ENCODE measurements around the gene EML4.

The EML4 gene

DNA sequence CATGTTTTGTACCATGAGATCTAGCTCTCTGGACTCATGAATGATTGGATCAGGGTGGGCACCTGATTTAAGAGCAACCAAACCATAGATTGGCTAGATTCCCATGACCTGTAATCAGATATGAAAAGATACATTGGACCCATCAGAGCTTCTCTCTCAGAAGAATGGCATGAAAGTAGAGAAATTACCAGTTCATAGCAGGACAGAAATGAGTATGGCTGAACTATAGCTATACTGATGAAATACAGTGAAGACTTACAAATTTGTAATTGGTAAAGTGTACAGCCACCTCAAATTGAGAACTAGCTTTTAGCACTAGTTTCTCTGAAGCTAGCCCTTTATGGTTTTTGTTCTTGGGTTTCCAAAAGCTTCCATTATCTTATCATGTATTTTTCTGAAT is 19.0 kb upstream of the EML4 start:
- no peak overlapping the region for H3K27ac Mint-ChIP-seq
- H3K36me3 Mint-ChIP-seq (ENCODE audit: low read depth), result no peaks in the 10 kb centered on the region
- H3K9me3 Mint-ChIP-seq, result peaks cover 26% of the 10 kb centered on the region
- no peak overlapping the region for H3K4me3 Mint-ChIP-seq
- peaks cover 21% of the 10 kb centered on the region for H3K4me1 Mint-ChIP-seq (ENCODE audit: low read depth)
- H3K27me3 Mint-ChIP-seq, result peaks cover 7% of the 10 kb centered on the region
- intact Hi-C loops (cut with micrococcal nuclease), result no loop called here

DNA sequence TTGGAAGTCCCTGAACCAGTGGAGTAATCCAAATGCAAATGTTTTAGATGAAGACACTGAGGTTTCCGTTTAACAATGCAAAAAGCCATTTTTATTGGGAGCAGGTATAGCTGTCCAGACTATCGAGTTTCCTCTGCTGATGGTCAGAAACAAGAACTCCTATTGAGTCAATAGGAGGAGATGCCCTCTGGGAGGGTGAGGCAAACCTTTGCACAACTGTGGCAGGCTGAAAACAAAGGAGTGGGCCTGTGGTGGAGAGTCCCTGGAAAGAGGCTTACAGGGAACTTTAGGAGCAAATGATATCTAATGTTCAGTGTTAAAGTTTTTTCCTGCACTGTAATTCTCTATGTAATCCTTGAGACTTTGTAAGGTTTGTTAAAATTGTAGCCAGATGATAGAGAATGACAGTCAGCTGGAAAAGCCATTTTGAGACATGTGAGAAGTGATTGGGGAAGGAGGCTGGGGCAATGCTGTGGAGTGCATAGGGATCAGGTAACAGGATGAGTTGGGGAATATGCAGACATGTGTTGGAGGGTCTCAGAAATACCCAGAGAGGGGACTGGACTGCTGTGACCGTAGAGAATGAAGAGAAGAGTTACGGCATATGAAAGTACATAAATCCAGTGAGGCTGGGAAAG is 15.1 kb upstream of the EML4 start:
- no peaks in the 10 kb centered on the region for H3K36me3 Mint-ChIP-seq (ENCODE audit: low read depth)
- H3K4me1 Mint-ChIP-seq (ENCODE audit: low read depth), result peaks cover 5% of the 10 kb centered on the region
- H3K9me3 Mint-ChIP-seq, result peaks cover 18% of the 10 kb centered on the region
- H3K27me3 Mint-ChIP-seq, result peaks cover 8% of the 10 kb centered on the region
- intact Hi-C loops (cut with micrococcal nuclease), result no loop called here
- H3K4me3 Mint-ChIP-seq, result no peak overlapping the region
- no peak overlapping the region for H3K27ac Mint-ChIP-seq

DNA sequence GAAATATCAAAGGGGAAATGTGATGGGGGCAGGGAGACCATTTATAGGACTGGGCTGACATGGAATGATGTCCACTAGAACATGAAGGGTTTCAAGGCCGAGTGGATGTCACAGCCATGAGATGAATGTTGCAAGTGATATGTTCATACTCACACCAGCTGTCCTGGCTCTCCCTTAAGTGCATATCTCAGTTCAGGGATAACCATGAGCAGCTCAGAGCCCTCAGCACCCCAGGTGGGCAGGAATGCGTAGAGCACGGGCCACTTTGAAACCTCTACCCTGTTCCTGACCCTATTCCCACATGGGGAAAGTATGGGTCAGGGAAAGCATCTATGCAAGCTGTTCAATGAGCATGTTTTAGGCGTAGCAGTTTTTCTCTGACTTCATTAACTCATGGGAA is 12.4 kb upstream of the EML4 start:
- Mint-ChIP-seq H3K9me3 (peaks cover 12% of the 10 kb centered on the region), H3K27ac (no peak overlapping the region), H3K27me3 (peaks cover 11% of the 10 kb centered on the region), H3K4me1 (ENCODE audit: low read depth) (no peaks in the 10 kb centered on the region), H3K36me3 (ENCODE audit: low read depth) (no peaks in the 10 kb centered on the region), H3K4me3 (no peak overlapping the region)
- intact Hi-C loops (cut with micrococcal nuclease), result no loop called here

DNA sequence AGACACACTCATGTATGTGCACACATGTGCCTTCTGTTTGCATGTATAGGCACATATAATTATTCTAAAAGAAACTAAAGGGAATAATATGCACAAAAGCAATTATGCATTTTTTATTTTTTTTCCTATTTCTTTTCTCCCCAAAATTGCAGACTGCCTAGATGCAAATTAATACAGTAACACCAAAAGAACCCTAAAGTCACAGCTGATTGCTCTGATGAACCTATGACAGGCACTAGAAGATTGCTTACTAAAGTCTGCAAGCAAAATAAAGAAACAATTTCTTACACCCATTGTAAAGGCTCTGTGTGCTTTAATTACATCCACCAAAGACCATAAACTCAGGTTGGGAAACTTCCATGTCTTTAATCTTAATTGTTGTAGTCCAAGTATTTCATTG is 7.7 kb upstream of the EML4 start:
- intact Hi-C loops (cut with micrococcal nuclease), result no loop called here
- Mint-ChIP-seq H3K27me3 (peaks cover 25% of the 10 kb centered on the region), H3K27ac (no peak overlapping the region), H3K36me3 (ENCODE audit: low read depth) (no peaks in the 10 kb centered on the region), H3K9me3 (no peaks in the 10 kb centered on the region), H3K4me3 (no peak overlapping the region), H3K4me1 (ENCODE audit: low read depth) (no peaks in the 10 kb centered on the region)

DNA sequence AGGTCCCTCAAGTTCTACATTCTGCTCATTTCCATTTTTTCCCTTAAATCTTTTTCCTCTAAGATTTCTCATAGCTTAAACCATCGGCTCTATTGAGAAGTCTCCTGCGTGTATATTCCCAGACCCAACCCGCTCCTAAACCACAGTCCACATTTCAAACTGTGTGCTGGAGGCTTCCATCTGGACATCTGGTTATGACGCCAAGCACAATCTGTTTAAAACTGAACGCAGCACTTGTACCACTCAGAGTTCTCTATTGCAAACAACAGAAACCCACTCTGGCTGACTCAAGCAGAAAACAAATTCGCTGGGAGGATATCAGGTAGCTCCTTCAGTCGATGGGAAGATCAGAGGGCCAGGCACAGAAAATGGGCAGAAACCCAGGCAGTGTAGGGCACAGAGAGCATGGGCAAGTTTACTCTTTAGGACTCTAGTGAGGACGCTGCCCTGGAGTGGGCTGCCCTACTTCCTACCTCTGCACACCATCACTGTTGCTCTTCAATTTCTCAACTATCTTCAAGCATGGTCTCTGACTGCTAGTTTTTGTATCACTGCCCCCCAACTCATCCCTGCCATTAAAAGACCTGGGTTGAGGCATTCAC is 5.6 kb upstream of the EML4 start:
- no peak overlapping the region for H3K27ac Mint-ChIP-seq

DNA sequence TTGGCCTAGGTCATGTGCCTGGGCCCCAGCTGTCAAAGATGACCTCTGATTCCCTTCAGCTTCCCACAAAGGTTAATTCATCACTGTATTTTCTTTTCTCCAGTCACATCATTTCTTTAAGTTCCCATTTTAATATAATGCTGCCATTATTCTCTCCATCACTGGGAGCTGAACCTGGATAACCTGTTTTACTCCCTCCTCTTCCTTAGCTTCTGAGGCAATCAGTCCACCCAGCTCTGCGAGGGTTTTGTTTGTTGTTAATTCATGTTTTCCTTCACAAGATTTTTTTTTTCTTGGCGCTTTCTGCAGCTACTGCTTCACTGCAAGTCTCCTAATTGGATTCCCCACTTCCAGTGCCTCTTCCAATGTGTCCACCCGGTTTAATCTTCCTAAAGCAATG is 5.1 kb upstream of the EML4 start:
- no peaks in the 10 kb centered on the region for H3K36me3 Mint-ChIP-seq (ENCODE audit: low read depth)

More for the DNA sequence above, 5.6 kb upstream of the EML4 start:
- Mint-ChIP-seq H3K27me3 (peaks cover 25% of the 10 kb centered on the region), H3K36me3 (ENCODE audit: low read depth) (no peaks in the 10 kb centered on the region), H3K9me3 (no peaks in the 10 kb centered on the region), H3K4me3 (no peak overlapping the region), H3K4me1 (ENCODE audit: low read depth) (no peaks in the 10 kb centered on the region)
- intact Hi-C loops (cut with micrococcal nuclease), result no loop called here

DNA sequence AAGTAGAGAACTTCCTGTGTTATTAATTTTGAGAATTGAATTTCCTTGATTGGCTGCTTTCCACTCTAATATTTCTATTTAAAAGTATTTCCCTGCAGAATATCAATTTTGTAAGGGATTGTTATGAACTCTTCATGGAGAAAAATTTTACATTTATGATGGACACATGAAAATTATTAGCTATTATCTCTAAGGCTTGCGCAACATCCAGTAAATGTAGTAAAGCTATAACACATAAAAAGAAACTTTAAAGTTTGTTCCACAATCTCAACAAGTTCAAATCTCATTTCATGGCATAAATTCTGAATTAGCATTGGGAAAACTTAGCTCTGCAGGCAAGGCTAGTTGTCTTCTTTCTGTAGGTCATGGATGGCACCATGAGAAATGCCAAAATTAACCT is 4.2 kb upstream of the EML4 start:
- H3K27ac Mint-ChIP-seq, result no peak overlapping the region
- intact Hi-C loops (cut with micrococcal nuclease), result loop anchor here (1.0 kb wide), 1 partner anchor 16 kb away; no protein-coding TSS in a partner anchor

More for the DNA sequence above, 5.1 kb upstream of the EML4 start:
- H3K9me3 Mint-ChIP-seq, result no peaks in the 10 kb centered on the region
- no peak overlapping the region for H3K4me3 Mint-ChIP-seq
- H3K4me1 Mint-ChIP-seq (ENCODE audit: low read depth), result peaks cover 4% of the 10 kb centered on the region
- H3K27me3 Mint-ChIP-seq, result peaks cover 25% of the 10 kb centered on the region
- intact Hi-C loops (cut with micrococcal nuclease), result no loop called here
- no peak overlapping the region for H3K27ac Mint-ChIP-seq

DNA sequence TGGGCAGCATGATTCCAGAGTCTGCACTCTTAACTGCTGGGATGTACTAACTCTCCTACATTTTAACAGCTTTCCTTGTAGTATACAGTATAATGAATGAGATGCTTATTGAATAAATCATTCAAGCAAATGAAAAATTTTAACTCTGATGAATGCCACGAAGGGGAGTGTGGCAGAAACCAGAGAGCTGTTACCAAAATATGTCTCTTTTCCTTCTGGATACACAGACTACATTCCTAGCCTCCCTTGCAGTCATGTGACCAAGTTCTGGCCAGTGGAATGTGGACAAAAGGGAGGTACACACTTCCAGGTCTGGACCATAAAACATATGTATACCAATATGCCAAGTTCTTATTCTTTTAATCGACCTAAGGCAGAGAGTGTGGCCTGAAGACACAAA is 1.7 kb upstream of the EML4 start:
- H3K27ac Mint-ChIP-seq, result no peak overlapping the region
- no peak overlapping the region for H3K4me3 Mint-ChIP-seq
- H3K27me3 Mint-ChIP-seq, result peaks cover 21% of the 10 kb centered on the region
- H3K4me1 Mint-ChIP-seq (ENCODE audit: low read depth), result peaks cover 4% of the 10 kb centered on the region
- H3K9me3 Mint-ChIP-seq, result no peaks in the 10 kb centered on the region
- intact Hi-C loops (cut with micrococcal nuclease), result no loop called here
- no peaks in the 10 kb centered on the region for H3K36me3 Mint-ChIP-seq (ENCODE audit: low read depth)

More for the DNA sequence above, 4.2 kb upstream of the EML4 start:
- H3K27me3 Mint-ChIP-seq, result peaks cover 25% of the 10 kb centered on the region
- H3K36me3 Mint-ChIP-seq (ENCODE audit: low read depth), result no peaks in the 10 kb centered on the region
- no peaks in the 10 kb centered on the region for H3K9me3 Mint-ChIP-seq
- H3K4me3 Mint-ChIP-seq, result no peak overlapping the region
- peaks cover 4% of the 10 kb centered on the region for H3K4me1 Mint-ChIP-seq (ENCODE audit: low read depth)

DNA sequence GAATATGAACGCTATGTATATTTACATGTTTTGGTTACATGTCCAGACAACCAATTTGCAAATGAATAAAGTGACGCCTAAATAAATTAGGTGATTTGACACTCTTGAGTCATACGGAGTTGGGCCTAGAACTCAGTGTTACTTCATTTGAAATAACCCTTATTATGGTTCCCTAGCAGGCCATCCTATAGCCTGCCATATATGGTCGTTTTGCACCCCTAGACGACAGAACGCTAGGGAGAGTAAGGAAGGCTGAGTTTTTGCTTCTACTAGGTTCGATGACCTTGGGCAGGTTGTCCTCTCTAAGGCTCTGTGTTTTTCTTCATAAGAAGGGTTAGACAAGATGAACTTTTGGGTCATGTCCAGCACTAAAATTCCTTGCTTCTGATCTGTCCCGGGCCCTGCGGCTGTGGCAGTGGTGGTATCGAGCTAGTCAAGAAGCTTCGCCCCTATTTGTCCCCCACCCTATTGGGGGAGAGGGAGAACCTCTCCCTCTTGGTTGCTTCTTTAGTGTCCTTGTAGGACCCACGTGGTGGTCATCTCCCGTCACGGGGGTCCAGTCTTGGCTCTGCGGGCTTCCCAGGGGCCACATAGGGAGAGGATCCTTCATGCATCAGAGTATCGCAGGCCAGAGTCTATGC is 574 bp upstream of the EML4 start:
- Mint-ChIP-seq H3K36me3 (ENCODE audit: low read depth) (no peaks in the 10 kb centered on the region), H3K27me3 (peaks cover 14% of the 10 kb centered on the region), H3K4me1 (ENCODE audit: low read depth) (peaks cover 9% of the 10 kb centered on the region), H3K4me3 (no peak overlapping the region), H3K9me3 (no peaks in the 10 kb centered on the region), H3K27ac (no peak overlapping the region)
- intact Hi-C loops (cut with micrococcal nuclease), result loop anchor here (2.0 kb wide), 1 partner anchor 28 kb away; no protein-coding TSS in a partner anchor

DNA sequence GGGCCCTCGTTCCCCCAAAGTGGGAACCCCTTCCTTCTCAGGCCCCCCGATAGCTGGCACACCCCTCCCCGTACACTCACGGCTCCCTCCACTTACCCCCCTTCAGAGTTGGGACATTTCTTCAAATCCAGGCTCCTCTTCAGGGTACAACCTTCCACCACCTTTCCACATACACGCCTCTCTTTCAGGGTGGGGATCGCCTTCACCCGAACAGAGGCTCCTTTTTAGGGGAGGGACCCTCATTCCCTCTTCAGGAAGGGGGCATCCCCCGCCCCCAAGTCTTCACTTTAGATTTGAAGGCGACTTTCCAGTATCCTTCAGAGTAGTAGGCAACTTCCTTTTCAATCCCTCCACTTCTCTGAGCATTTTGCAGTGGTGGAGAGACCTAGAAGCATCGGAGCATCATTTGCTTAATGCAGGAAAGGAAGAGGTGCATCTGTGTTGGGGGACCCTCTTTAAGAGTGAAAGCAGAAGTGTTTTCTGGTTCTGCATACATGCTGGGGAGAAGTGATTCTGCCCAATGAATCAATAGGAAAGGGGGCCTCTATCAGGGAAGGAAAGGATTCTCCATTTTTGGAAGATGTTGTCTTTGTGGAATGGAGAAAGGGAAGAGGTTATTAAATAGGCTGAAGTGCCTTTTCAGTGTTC is 845 bp downstream of the EML4 start:
- Mint-ChIP-seq H3K4me1 (ENCODE audit: low read depth) (peaks cover 10% of the 10 kb centered on the region), H3K4me3 (no peak overlapping the region), H3K36me3 (ENCODE audit: low read depth) (no peaks in the 10 kb centered on the region), H3K27me3 (peaks cover 8% of the 10 kb centered on the region), H3K9me3 (no peaks in the 10 kb centered on the region), H3K27ac (no peak overlapping the region)
- intact Hi-C loops (cut with micrococcal nuclease), result loop anchor here (2.0 kb wide), 1 partner anchor 27 kb away; no protein-coding TSS in a partner anchor

DNA sequence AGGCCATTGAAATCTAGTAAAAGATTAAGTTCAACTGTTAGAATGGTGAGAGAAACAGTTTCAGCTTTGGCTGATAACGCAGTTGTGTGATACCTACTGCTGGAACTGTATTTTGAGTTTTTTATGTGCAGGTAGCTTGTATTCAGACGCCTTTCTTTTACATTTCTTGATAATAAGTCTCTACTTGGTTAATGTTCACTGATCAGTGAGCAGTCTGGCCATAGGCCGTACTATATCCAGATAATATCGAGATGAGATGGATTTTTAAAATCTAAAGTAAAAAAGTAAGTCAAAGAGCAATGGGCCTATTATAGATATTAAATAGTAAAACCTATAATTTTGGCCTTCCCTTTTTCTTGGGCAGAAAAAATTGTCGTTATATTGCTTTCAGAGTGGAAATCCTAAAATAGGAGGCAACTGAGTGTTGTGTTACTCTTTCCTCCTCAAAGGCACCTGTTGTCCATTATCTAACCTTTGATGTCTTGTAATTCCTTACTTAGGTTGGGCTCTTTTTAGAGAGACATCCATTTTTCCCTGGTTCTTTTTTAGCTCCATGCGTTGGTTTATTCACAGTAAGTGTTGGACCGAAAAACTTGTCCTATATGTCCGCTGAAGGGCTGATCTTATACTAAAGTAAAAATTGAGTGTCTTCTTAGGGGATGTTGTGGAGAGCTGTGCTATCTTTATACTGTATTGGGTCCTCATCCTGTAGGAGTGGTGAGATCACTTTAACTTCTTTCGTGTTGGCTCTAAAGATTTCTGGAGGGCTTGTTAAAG is 1.7 kb downstream of the EML4 start:
- Mint-ChIP-seq H3K4me3 (no peak overlapping the region), H3K9me3 (no peaks in the 10 kb centered on the region), H3K4me1 (ENCODE audit: low read depth) (peaks cover 12% of the 10 kb centered on the region), H3K27ac (no peak overlapping the region), H3K27me3 (peaks cover 5% of the 10 kb centered on the region), H3K36me3 (ENCODE audit: low read depth) (peaks cover 2% of the 10 kb centered on the region)
- intact Hi-C loops (cut with micrococcal nuclease), result no loop called here

DNA sequence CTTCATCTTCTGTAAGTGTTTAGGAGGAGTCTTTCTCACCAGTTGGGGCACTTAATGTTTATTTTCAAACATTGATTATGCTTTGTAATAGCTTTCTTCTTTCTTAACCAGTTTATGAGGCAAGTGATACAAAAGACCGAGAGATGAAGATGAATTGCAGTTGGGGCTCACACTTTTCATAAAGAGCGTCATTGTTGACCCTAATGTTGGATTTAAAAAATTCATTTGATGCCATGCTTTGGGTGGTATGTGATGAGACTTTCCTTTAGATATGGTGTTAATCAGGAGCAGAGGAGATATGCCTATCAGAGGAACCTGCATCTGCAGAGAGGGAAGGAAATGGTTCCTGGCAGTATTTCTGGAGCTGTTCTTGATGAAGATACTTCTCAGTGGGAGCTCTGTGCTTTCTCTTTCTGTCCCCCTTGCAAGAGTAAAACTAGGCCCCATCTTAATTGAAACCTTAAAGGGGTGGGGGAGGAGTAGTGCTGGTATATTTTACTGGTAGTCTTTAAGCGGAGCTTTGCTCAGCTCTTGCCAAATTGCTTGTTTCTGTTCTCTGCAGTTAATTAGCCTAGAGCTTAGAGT is 2.3 kb downstream of the EML4 start:
- no peaks in the 10 kb centered on the region for H3K9me3 Mint-ChIP-seq
- H3K27me3 Mint-ChIP-seq, result no peaks in the 10 kb centered on the region
- peaks cover 19% of the 10 kb centered on the region for H3K4me1 Mint-ChIP-seq (ENCODE audit: low read depth)
- H3K36me3 Mint-ChIP-seq (ENCODE audit: low read depth), result peaks cover 9% of the 10 kb centered on the region
- intact Hi-C loops (cut with micrococcal nuclease), result no loop called here
- no peak overlapping the region for H3K4me3 Mint-ChIP-seq
- H3K27ac Mint-ChIP-seq, result no peak overlapping the region

DNA sequence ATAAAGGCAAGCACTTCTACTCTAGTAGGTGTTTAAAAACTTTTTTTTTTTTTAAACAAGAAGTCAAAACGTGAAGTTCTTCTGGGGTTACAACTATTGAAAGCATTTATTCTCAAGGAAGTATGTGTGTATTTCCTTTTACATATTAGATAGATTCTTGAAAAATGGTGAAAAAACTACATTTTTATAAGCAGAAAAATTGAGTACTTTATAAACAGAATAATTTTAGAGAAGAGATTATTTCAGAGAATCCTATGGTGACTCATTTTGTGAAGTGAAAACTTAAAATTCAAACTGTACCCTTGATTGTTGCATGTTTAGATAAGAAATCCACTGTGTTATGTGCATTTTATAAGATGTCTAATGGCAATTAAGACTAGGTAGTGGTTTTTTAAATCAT is 2.9 kb downstream of the EML4 start:
- Mint-ChIP-seq H3K4me3 (no peak overlapping the region), H3K36me3 (ENCODE audit: low read depth) (peaks cover 9% of the 10 kb centered on the region), H3K9me3 (no peaks in the 10 kb centered on the region), H3K27ac (no peak overlapping the region), H3K27me3 (no peaks in the 10 kb centered on the region), H3K4me1 (ENCODE audit: low read depth) (peaks cover 21% of the 10 kb centered on the region)
- intact Hi-C loops (cut with micrococcal nuclease), result loop anchor here (2.0 kb wide), 1 partner anchor 79 kb away; no protein-coding TSS in a partner anchor
